ENCODE data around the gene PABPC5. TPM values are rescaled to one million over a fixed set of nuclear protein-coding genes. Genes with fewer than 3 reads are reported as not detected.

PABPC5 gene
- total and polyA plus RNA-seq, 2 of the 8 experiments (the other 6 are each of a cell fraction or from before 2014, with no cell fraction given): 0.35 to 1.0 TPM

- H2BK12ac ChIP-seq (ENCODE audit: low read depth, low read length): no peak overlapping the region
- H3K4me2 ChIP-seq (ENCODE audit: insufficient read depth in 1 of 2, low read depth in 2 of 2, low read length in 2 of 2): peak overlapping the region; percentile 83
- peak overlapping the region; percentile 83 for H2AFZ ChIP-seq (ENCODE audit: low read length)
These were observed 756 bp downstream of the PABPC5 start for GRCh38 chrX:91435395-91435794.

More at GRCh38 chrX:91435395-91435794, 756 bp downstream of the PABPC5 start:
- Histone ChIP-seq H3K36me3 (ENCODE audit: control insufficient read depth in 2 of 4, insufficient read depth in 4 of 4, low read length in 3 of 4) (no peaks in the 10 kb centered on the region), H4K20me1 (replicated peaks in 1 of 2; ENCODE audit: control insufficient read depth in 1 of 2, insufficient read depth in 2 of 2, low read length in 2 of 2) (no peaks in the 10 kb centered on the region), H3K27ac (ENCODE audit: low read depth, low read length) (no peak overlapping the region), H3K79me2 (ENCODE audit: control insufficient read depth in 1 of 2, insufficient read depth in 2 of 2, low read length in 2 of 2) (no peaks in the 10 kb centered on the region), H4K91ac (replicated peaks; ENCODE audit: insufficient read length, low read length) (no peak overlapping the region), H3K27me3 (replicated peaks in 1 of 4; ENCODE audit: control insufficient read depth in 3 of 4, extremely low read depth in 1 of 4, insufficient read depth in 3 of 4, low read length in 3 of 4) (no peaks in the 10 kb centered on the region), H4K8ac (ENCODE audit: extremely low read depth, insufficient read depth, low read length) (no peak overlapping the region), H2BK20ac (ENCODE audit: low read length) (no peak overlapping the region), H2BK5ac (ENCODE audit: low read depth, low read length) (no peak overlapping the region), H3K9ac (replicated peaks in 1 of 4; ENCODE audit: extremely low read depth in 1 of 4, low read depth in 3 of 4, low read length in 3 of 4) (no peak overlapping the region), H3K9me3 (ENCODE audit: insufficient read depth in 2 of 2, low read depth in 1 of 2, low read length in 1 of 2) (no peaks in the 10 kb centered on the region), H3K23ac (ENCODE audit: insufficient read length) (no peak overlapping the region), H3K79me1 (ENCODE audit: low read depth, low read length) (no peaks in the 10 kb centered on the region), H3K23me2 (ENCODE audit: low read depth, low read length) (0 out of 2 replicates have a peak, but pooled peaks cover 2% of the 10 kb centered on the region), H2BK120ac (replicated peaks; ENCODE audit: low read depth, low read length) (no peak overlapping the region), H3K14ac (ENCODE audit: insufficient read length) (no peak overlapping the region), H3K4me1 (replicated peaks in 1 of 4; ENCODE audit: control insufficient read depth in 3 of 4, insufficient read depth in 4 of 4, low read length in 3 of 4) (no peaks in the 10 kb centered on the region), H2AK5ac (ENCODE audit: low read depth, low read length) (no peak overlapping the region), H3K4ac (replicated peaks; ENCODE audit: insufficient read length, low read depth, low read length) (no peak overlapping the region), H2BK15ac (ENCODE audit: low read length) (no peak overlapping the region), H3K18ac (ENCODE audit: extremely low read depth, low read length) (no peak overlapping the region), H3K4me3 (ENCODE audit: extremely low read depth in 1 of 4, insufficient read depth in 2 of 4, low read depth in 3 of 4, low read length in 4 of 4) (peak overlapping the region in 2 of 4 experiments; percentile 69 to 86; a peak in 3 of 8 replicates), H4K5ac (ENCODE audit: insufficient read length, low read depth, low read length) (no peak overlapping the region), H3K56ac (replicated peaks; ENCODE audit: insufficient read length, low read depth, low read length) (no peak overlapping the region)
- ChIA-PET CTCF (ENCODE audit: partially characterized antibody) (no interaction called here), POLR2A (ENCODE audit: partially characterized antibody) (no interaction called here)
- DNase-seq (ENCODE audit: low read depth in 1 of 2, low spot score in 2 of 2) (no peak), FAIRE-seq (no peak)
- 75% methylated on average over 13 of the region's 14 CpGs; no CpG with 5 or more reads in 1 of the 2 experiments for WGBS, 2 experiments (ENCODE audit: extremely low coverage in 1 of 2, insufficient coverage in 1 of 2, insufficient read length in 1 of 2, insufficient replicate concordance in 2 of 2, low coverage in 1 of 2, low lambda C conversion rate in 2 of 2, missing lambda C conversion rate in 1 of 2)
- TF ChIP-seq EGR1 (IDR thresholded peaks at IDR 0.05; ENCODE audit: borderline replicate concordance, low read depth, low read length) (no peak), EZH2 (IDR thresholded peaks at IDR 0.05; ENCODE audit: low read depth, low read length, severe bottlenecking) (no peak), POLR2AphosphoS5 (IDR thresholded peaks at IDR 0.05; ENCODE audit: low read depth, low read length) (no peak), KDM1A (IDR thresholded peaks at IDR 0.05; ENCODE audit: borderline replicate concordance, low read length) (no peak), SIX5 (IDR thresholded peaks at IDR 0.05; ENCODE audit: low read depth, low read length) (no peak), GABPA (IDR thresholded peaks at IDR 0.05; ENCODE audit: borderline replicate concordance, insufficient read depth, low read length) (no peak), SIN3A (conservative IDR thresholded peaks at IDR 0.05 in 1 of 2, IDR thresholded peaks at IDR 0.05 in 1 of 2; ENCODE audit: low read depth in 1 of 2, low read length in 2 of 2) (no peak), RNF2 (IDR thresholded peaks at IDR 0.05; ENCODE audit: borderline replicate concordance, low read depth, low read length, missing control alignments, poor library complexity, severe bottlenecking) (no peak), TAF7 (optimal IDR thresholded peaks at IDR 0.05; ENCODE audit: borderline replicate concordance, low read depth, low read length) (no peak), MAX (IDR thresholded peaks at IDR 0.05) (no peak), CREB1 (IDR thresholded peaks at IDR 0.05) (no peak), JUND (IDR thresholded peaks at IDR 0.05; ENCODE audit: low read length) (no peak), ZNF274 (IDR thresholded peaks at IDR 0.05; ENCODE audit: borderline replicate concordance, extremely low read depth, low read length) (no peak), SP4 (IDR thresholded peaks at IDR 0.05; ENCODE audit: low read length) (no peak), SIRT6 (IDR thresholded peaks at IDR 0.05; ENCODE audit: low read length) (no peak)
